ENCODE measurements around the gene STX12. TPM values are rescaled to one million over a fixed set of nuclear protein-coding genes. Genes with fewer than 3 reads are reported as not detected.

The STX12 gene
- total RNA-seq, 1 experiment from 2014 or later = 19.6 TPM

DNA sequence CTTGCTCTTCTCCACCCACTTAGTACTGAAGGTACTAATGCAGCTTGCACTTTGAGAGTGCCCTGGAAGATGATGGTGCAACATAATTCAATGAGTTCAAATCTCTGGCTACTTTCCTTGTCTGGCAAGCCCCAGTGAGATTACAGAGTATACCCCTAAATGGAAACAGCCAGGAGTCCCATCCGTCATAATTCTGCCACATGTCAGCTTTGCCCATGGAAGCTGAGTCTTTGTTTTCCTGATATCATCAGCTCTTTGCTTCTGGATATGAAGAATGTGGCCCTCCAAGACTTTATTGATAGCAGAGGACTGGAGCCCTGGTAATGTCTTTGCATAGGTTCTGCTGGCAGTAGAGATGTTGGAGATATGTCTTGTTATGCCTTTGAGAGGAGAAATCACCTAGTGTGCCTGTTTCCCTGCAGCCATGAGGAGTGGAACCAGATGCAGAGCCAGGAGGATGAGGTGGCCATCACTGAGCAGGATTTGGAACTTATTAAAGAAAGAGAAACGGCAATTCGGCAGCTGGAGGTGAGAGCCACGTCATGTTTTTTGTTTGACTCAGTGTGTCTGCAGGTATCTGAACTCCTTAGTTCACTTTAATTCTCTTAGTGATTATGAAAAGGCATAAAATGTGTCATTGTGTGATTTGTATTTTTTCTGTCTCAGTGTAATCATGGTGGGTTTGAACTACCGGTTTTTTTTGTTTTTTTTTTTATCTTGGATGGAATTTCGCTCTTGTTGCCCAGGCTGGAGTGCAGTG lies 38.9 kb downstream of the STX12 start:
- TF ChIP-seq, protein P1, sequence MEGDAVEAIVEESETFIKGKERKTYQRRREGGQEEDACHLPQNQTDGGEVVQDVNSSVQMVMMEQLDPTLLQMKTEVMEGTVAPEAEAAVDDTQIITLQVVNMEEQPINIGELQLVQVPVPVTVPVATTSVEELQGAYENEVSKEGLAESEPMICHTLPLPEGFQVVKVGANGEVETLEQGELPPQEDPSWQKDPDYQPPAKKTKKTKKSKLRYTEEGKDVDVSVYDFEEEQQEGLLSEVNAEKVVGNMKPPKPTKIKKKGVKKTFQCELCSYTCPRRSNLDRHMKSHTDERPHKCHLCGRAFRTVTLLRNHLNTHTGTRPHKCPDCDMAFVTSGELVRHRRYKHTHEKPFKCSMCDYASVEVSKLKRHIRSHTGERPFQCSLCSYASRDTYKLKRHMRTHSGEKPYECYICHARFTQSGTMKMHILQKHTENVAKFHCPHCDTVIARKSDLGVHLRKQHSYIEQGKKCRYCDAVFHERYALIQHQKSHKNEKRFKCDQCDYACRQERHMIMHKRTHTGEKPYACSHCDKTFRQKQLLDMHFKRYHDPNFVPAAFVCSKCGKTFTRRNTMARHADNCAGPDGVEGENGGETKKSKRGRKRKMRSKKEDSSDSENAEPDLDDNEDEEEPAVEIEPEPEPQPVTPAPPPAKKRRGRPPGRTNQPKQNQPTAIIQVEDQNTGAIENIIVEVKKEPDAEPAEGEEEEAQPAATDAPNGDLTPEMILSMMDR (IDR thresholded peaks at IDR 0.05; ENCODE audit: insufficient read depth in 1 of 2, low read depth in 1 of 2, low read length in 1 of 2, severe bottlenecking in 1 of 2, unreplicated experiment in 1 of 2) = no peak
- Histone ChIP-seq H3K36me3 (ENCODE audit: control insufficient read depth, insufficient read depth, low read length) (no peaks in the 10 kb centered on the region), H3K4me3 (ENCODE audit: low read depth, low read length) (no peak overlapping the region), H3K9me3 (no peaks in the 10 kb centered on the region), H3K4me1 (peaks cover 9% of the 10 kb centered on the region), H3K27me3 (replicated peaks; ENCODE audit: control insufficient read depth, insufficient read depth, low read length) (no peaks in the 10 kb centered on the region)
- DNase-seq = no peak
- ChIA-PET POLR2A (no interaction called here), CTCF (no interaction called here)
- H3K27me3 Mint-ChIP-seq (ENCODE audit: insufficient read depth, unreplicated experiment) = no peaks in the 10 kb centered on the region
- H3K4me1 Mint-ChIP-seq (ENCODE audit: low read depth, unreplicated experiment) = peaks cover 12% of the 10 kb centered on the region
- no peak overlapping the region for H3K27ac Mint-ChIP-seq (ENCODE audit: unreplicated experiment)
- no peaks in the 10 kb centered on the region for H3K9me3 Mint-ChIP-seq (ENCODE audit: unreplicated experiment)
- peaks cover 5% of the 10 kb centered on the region for H3K36me3 Mint-ChIP-seq (ENCODE audit: insufficient read depth, unreplicated experiment)
- intact Hi-C loops (cut with micrococcal nuclease; ENCODE audit: unreplicated experiment) = no loop called here
- BruUV-seq (replicated peaks) = no TSS peak
- H3K4me3 Mint-ChIP-seq (ENCODE audit: unreplicated experiment) = no peak overlapping the region

GRCh38 chr1:27816921-27817630 lies 44.1 kb downstream of the STX12 start:
- TF ChIP-seq, protein P1 (IDR thresholded peaks at IDR 0.05; ENCODE audit: insufficient read depth in 1 of 2, low read depth in 1 of 2, low read length in 1 of 2, severe bottlenecking in 1 of 2, unreplicated experiment in 1 of 2) = no peak
- POLR2A ChIA-PET = interaction anchor here (0.5 to 1.8 kb wide), 6 partner anchors 13 to 92 kb away, joined by 3 to 26 read pairs (median 8); partner anchors contain the start of genes FAM76A, PPP1R8 and STX12
- Mint-ChIP-seq H3K27ac (ENCODE audit: unreplicated experiment) (peak overlapping the region; percentile 94), H3K4me3 (ENCODE audit: unreplicated experiment) (peak overlapping the region; percentile 62), H3K9me3 (ENCODE audit: unreplicated experiment) (no peaks in the 10 kb centered on the region), H3K27me3 (ENCODE audit: insufficient read depth, unreplicated experiment) (no peaks in the 10 kb centered on the region), H3K36me3 (ENCODE audit: insufficient read depth, unreplicated experiment) (peaks cover 20% of the 10 kb centered on the region), H3K4me1 (ENCODE audit: low read depth, unreplicated experiment) (peaks cover 22% of the 10 kb centered on the region)
- Histone ChIP-seq H3K27me3 (replicated peaks; ENCODE audit: control insufficient read depth, insufficient read depth, low read length) (no peaks in the 10 kb centered on the region), H3K4me1 (peaks cover 23% of the 10 kb centered on the region), H3K9me3 (no peaks in the 10 kb centered on the region), H3K4me3 (ENCODE audit: low read depth, low read length) (no peak overlapping the region), H3K36me3 (ENCODE audit: control insufficient read depth, insufficient read depth, low read length) (no peaks in the 10 kb centered on the region)
- CTCF ChIA-PET = interaction anchor here (0.6 to 1.6 kb wide), 6 partner anchors 26 to 148 kb away, joined by 3 to 8 read pairs (median 4); partner anchors contain the start of genes FAM76A and IFI6
- intact Hi-C loops (cut with micrococcal nuclease; ENCODE audit: unreplicated experiment) = loop anchor here (1.0 kb wide), 2 partner anchors 13 to 44 kb away; partner anchors contain the start of genes PPP1R8 and STX12
- DNase-seq = peak; percentile 80 to 87
- no TSS peak for BruUV-seq (replicated peaks)

DNA sequence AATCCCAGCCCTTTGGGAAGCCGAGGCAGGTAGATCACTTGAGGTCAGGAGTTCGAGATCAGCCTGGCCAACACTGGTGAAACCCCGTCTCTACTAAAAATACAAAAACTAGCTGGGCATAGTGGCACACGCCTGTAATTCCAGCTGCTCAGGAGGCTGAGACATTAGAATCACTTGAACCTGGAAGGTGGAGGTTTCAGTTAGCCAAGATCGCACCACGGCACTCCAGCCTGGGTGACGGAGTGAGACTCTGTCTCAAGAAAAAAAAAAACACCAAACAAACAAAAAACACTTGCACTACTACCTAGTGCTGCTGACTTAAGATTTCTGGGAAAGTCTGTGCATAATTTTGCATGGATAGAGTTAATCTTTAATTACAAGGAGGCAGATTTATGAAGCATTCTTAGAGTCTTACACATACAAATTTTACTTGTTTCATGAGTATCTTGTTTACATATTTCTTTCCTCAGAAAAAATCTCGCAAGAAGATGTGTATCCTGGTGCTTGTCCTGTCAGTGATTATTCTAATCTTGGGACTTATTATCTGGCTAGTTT lies 48.8 kb downstream of the STX12 start:
- ChIA-PET POLR2A (no interaction called here), CTCF (no interaction called here)
- H3K27me3 Mint-ChIP-seq (ENCODE audit: insufficient read depth, unreplicated experiment) = no peaks in the 10 kb centered on the region
- intact Hi-C loops (cut with micrococcal nuclease; ENCODE audit: unreplicated experiment) = no loop called here
- DNase-seq = no peak
- no peaks in the 10 kb centered on the region for H3K9me3 ChIP-seq
- TF ChIP-seq, protein P1 (IDR thresholded peaks at IDR 0.05; ENCODE audit: insufficient read depth in 1 of 2, low read depth in 1 of 2, low read length in 1 of 2, severe bottlenecking in 1 of 2, unreplicated experiment in 1 of 2) = no peak
- BruUV-seq (replicated peaks) = no TSS peak
- H3K4me1 ChIP-seq = peaks cover 15% of the 10 kb centered on the region
- H3K36me3 ChIP-seq (ENCODE audit: control insufficient read depth, insufficient read depth, low read length) = no peaks in the 10 kb centered on the region
- H3K4me1 Mint-ChIP-seq (ENCODE audit: low read depth, unreplicated experiment) = peaks cover 11% of the 10 kb centered on the region
- no peak overlapping the region for H3K4me3 ChIP-seq (ENCODE audit: low read depth, low read length)
- no peaks in the 10 kb centered on the region for H3K27me3 ChIP-seq (replicated peaks; ENCODE audit: control insufficient read depth, insufficient read depth, low read length)
- H3K27ac Mint-ChIP-seq (ENCODE audit: unreplicated experiment) = no peak overlapping the region
- H3K9me3 Mint-ChIP-seq (ENCODE audit: unreplicated experiment) = no peaks in the 10 kb centered on the region
- no peak overlapping the region for H3K4me3 Mint-ChIP-seq (ENCODE audit: unreplicated experiment)
- peaks cover 15% of the 10 kb centered on the region for H3K36me3 Mint-ChIP-seq (ENCODE audit: insufficient read depth, unreplicated experiment)

All from Caco-2 (cell line).